Smooth muscle cell (in vitro differentiated cells): ENCODE results near the gene BRSK2. TPM values are rescaled to one million over a fixed set of nuclear protein-coding genes. Genes with fewer than 3 reads are reported as not detected.

Experiments
- DNase-seq: peaks from one replicate; lab custom pipeline; 2025; ENCODE audit not compliant: unreplicated experiment; lab: John Stamatoyannopoulos, UW
- H2AFZ ChIP-seq: fragments of 200-600 bp; sonication (generic); 2 replicates; pipeline ENCODE4 v1.6.0; 2016; ENCODE audit warnings: antibody characterized with exemption, low read depth, mild to moderate bottlenecking
- H3F3A ChIP-seq: fragments of 200-600 bp; sonication (generic); 2 replicates; pipeline ENCODE4 v1.6.0; 2017; ENCODE audit warnings: antibody characterized with exemption, low read depth
- H3K27ac ChIP-seq: fragments of 200-600 bp; sonication (generic); 2 replicates; pipeline ENCODE4 v1.5.1; 2016; ENCODE audit warnings: low read depth, mild to moderate bottlenecking
- H3K27me3 ChIP-seq: fragments of 200-600 bp; sonication (generic); 2 replicates; pipeline ENCODE4 v1.6.1; 2016; ENCODE audit warnings: low read depth, mild to moderate bottlenecking
- H3K36me3 ChIP-seq: fragments of 200-600 bp; sonication (generic); 2 replicates; pipeline ENCODE4 v1.5.1; 2016; ENCODE audit warnings: low read depth
- H3K4me1 ChIP-seq: fragments of 200-600 bp; sonication (generic); 2 replicates; pipeline ENCODE4 v1.5.1; 2016; ENCODE audit warnings: low read depth
- H3K4me2 ChIP-seq: fragments of 200-600 bp; sonication (generic); 2 replicates; pipeline ENCODE4 v1.6.0; 2016; ENCODE audit warnings: mild to moderate bottlenecking
- H3K4me3 ChIP-seq: fragments of 200-600 bp; sonication (generic); 2 replicates; pipeline ENCODE4 v1.5.1; 2016; ENCODE audit warnings: mild to moderate bottlenecking
- H3K79me2 ChIP-seq: fragments of 200-600 bp; sonication (generic); 2 replicates; pipeline ENCODE4 v1.6.0; 2016; ENCODE audit warnings: low read depth, mild to moderate bottlenecking
- H3K9ac ChIP-seq: fragments of 200-600 bp; sonication (generic); 2 replicates; pipeline ENCODE4 v1.6.0; 2016; ENCODE audit warnings: low read depth
- H3K9me3 ChIP-seq: fragments of 200-600 bp; sonication (generic); replicated peaks from 2 replicates; pipeline ENCODE4 v1.5.1; 2016; ENCODE audit warnings: low read depth
- H4K20me1 ChIP-seq: fragments of 200-600 bp; sonication (generic); 2 replicates; pipeline ENCODE4 v1.6.0; 2016; ENCODE audit warnings: low read depth
- WGBS: methylation state at CpG from one replicate; pipeline ENCODE4 v1.1.7; 2016; ENCODE audit warnings: low lambda C conversion rate; 5-methylcytosine and 5-hydroxymethylcytosine counted together
- polyA plus RNA-seq: library from polyadenylated mRNA; unstranded; fragments of >200 nt; fragmentation: Nextera tagmentation; extraction: Ambion mirVana; gene quantifications from 2 replicates; pipeline ENCODE4 v1.2.1, GENCODE V29; 2016
- total RNA-seq: library from RNA; depleted of rRNA; stranded (reverse); fragments of >200 nt; gene quantifications from 2 replicates; pipeline ENCODE4 v1.2.3, GENCODE V29; 2014
- TF ChIP-seq, protein P1 (sequence below): fragments of 200-600 bp; sonication (generic); IDR thresholded peaks from 2 replicates; pipeline ENCODE4 v1.5.1; 2017; ENCODE audit warnings: borderline replicate concordance, mild to moderate bottlenecking, antibody characterized with exemption; ENCODE audit not compliant: insufficient read depth, poor library complexity, severe bottlenecking

BRSK2 gene
- total and polyA plus RNA-seq, 2 experiments from 2014 or later = 1.5 to 5.2 TPM

DNA sequence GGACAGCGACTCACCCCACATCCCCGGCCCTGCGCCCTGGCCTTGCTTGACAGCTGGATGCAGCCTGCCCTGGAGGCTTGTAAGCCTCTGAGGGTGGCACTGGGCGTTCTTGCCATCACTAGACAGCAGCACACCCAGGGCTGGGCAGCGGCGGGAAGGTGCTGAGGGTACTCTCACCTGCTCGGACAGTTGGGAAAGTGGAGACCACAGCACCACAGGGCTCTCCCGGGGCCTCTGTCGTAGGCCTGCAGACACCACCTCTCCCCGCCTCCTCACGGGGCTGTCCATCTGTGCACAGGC, 18.8 kb upstream of the BRSK2 start:
- TF ChIP-seq, protein P1, sequence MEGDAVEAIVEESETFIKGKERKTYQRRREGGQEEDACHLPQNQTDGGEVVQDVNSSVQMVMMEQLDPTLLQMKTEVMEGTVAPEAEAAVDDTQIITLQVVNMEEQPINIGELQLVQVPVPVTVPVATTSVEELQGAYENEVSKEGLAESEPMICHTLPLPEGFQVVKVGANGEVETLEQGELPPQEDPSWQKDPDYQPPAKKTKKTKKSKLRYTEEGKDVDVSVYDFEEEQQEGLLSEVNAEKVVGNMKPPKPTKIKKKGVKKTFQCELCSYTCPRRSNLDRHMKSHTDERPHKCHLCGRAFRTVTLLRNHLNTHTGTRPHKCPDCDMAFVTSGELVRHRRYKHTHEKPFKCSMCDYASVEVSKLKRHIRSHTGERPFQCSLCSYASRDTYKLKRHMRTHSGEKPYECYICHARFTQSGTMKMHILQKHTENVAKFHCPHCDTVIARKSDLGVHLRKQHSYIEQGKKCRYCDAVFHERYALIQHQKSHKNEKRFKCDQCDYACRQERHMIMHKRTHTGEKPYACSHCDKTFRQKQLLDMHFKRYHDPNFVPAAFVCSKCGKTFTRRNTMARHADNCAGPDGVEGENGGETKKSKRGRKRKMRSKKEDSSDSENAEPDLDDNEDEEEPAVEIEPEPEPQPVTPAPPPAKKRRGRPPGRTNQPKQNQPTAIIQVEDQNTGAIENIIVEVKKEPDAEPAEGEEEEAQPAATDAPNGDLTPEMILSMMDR = no peak
- H3K4me3 ChIP-seq = no peak overlapping the region
- no peak overlapping the region for H3K9ac ChIP-seq
- H4K20me1 ChIP-seq = no peaks in the 10 kb centered on the region
- H2AFZ ChIP-seq = no peak overlapping the region
- no peaks in the 10 kb centered on the region for H3K9me3 ChIP-seq
- no peaks in the 10 kb centered on the region for H3K27me3 ChIP-seq
- H3K4me1 ChIP-seq = no peaks in the 10 kb centered on the region
- no peak overlapping the region for H3K27ac ChIP-seq
- H3K4me2 ChIP-seq = no peak overlapping the region
- H3K36me3 ChIP-seq = no peaks in the 10 kb centered on the region
- no peaks in the 10 kb centered on the region for H3K79me2 ChIP-seq
- 93% methylated on average over 11 of the region's 11 CpGs for WGBS
- DNase-seq = no peak
- H3F3A ChIP-seq = no peaks in the 10 kb centered on the region

DNA sequence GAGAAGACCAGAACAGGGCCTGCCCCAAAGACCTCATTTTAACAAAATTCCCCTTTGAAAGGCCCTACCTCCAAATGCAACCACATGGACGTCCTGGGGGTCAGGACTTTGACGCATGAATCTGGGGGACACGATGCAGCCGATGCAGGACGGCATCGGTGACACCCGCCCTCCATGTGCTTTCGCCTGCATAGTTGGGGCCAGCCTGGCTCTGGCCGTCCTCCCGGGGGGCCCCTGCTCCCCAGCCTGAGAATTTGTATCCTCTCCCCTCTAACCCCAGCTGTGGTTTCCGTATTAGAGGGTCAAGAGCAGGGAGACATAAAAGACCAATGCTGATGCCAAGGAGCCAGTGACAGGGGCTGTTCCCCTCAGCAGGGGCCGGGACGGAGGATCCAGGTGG, 18.4 kb upstream of the BRSK2 start:
- Histone ChIP-seq H3K9ac (no peak overlapping the region), H3F3A (no peaks in the 10 kb centered on the region), H3K4me3 (no peak overlapping the region), H3K27ac (no peak overlapping the region), H2AFZ (no peak overlapping the region), H3K27me3 (no peaks in the 10 kb centered on the region), H3K4me2 (no peak overlapping the region), H4K20me1 (no peaks in the 10 kb centered on the region), H3K36me3 (no peaks in the 10 kb centered on the region), H3K9me3 (no peaks in the 10 kb centered on the region), H3K4me1 (no peaks in the 10 kb centered on the region), H3K79me2 (no peaks in the 10 kb centered on the region)
- WGBS = 96% methylated on average over 13 of the region's 13 CpGs
- no peak for DNase-seq
- TF ChIP-seq, protein P1 = no peak

DNA sequence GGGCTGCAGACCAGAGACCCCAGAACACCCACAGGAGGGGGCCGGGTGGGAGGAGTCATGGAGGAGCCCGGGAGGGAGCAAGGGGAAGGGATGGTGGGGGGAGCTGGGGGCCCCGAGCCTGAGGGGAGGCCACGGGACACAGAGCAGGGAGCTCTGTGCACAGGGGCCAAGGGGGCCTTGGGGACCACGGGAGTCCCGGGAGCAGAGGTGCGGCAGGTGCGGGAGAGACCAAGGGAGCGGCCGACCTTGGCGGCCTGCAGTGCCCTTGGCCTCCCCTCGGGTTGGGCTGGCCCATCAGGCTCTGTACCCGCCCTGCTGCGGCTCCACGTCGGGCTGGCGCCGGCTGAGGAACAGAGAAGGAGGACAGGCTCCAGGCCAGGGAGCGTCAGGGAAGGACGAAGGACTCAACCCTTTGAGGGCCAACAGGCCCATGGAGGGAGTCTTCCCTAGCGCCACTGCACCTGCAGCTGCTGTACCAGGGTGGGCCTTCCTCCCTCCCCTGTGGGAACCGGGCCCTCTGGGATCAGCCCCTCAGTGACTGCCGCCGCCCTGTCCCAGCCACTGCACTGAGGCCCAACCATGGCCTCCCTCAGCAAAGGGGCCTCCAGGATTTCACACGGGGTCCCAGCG, 17.8 kb upstream of the BRSK2 start:
- Histone ChIP-seq H3K79me2 (no peaks in the 10 kb centered on the region), H3K27ac (no peak overlapping the region), H3K4me2 (no peak overlapping the region), H2AFZ (no peak overlapping the region), H3F3A (no peaks in the 10 kb centered on the region), H3K9ac (no peak overlapping the region), H3K4me3 (no peak overlapping the region), H3K9me3 (no peaks in the 10 kb centered on the region), H3K4me1 (no peaks in the 10 kb centered on the region), H4K20me1 (no peaks in the 10 kb centered on the region), H3K36me3 (no peaks in the 10 kb centered on the region), H3K27me3 (no peaks in the 10 kb centered on the region)
- TF ChIP-seq, protein P1 = no peak
- no peak for DNase-seq
- 91% methylated on average over 25 of the region's 26 CpGs for WGBS

DNA sequence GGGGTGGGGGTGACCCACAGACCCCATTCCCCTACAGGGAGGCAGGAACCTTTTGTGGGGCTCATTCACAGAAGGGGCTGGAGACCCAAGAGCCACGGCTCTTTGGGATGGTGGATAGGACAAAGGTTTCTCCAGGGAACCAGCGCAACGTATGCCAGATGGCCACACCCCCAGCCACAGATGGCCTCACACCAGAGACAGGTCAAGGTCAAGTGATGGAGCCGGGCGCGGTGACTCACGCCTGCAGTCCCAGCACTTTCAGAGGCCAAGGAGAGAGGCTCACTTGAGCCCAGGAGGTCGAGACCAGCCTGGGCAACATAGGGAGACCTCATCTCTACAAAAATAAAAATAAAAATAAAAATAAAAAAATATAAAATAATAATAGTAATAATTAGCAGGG, 17.1 kb upstream of the BRSK2 start:
- no peak for DNase-seq
- Histone ChIP-seq H3F3A (no peaks in the 10 kb centered on the region), H3K36me3 (no peaks in the 10 kb centered on the region), H3K27me3 (no peaks in the 10 kb centered on the region), H3K4me2 (no peak overlapping the region), H3K9me3 (no peaks in the 10 kb centered on the region), H3K79me2 (no peaks in the 10 kb centered on the region), H2AFZ (no peak overlapping the region), H3K4me1 (no peaks in the 10 kb centered on the region), H4K20me1 (no peaks in the 10 kb centered on the region), H3K9ac (no peak overlapping the region), H3K4me3 (no peak overlapping the region), H3K27ac (no peak overlapping the region)
- 96% methylated on average over 8 of the region's 8 CpGs for WGBS
- TF ChIP-seq, protein P1 = no peak
